Spinal cord (tissue), 10 donors: ENCODE data around the gene PHTF1. TPM values are rescaled to one million over a fixed set of nuclear protein-coding genes. Genes with fewer than 3 reads are reported as not detected.
A peak's percentile ranks its signal among the peaks of the same experiment; 100 is the strongest.

Source experiments
- DNase-seq, 6 donors: peaks; one replicate each; pipeline versions ENCODE4 v3.0.0 to v3.0.0-alpha.2; 2013 to 2015; ENCODE audit warnings: low spot score in 6 of 6, low read depth in 4 of 6
- H3K27ac ChIP-seq: one replicate; pipeline ENCODE4 v1.5.1; 2013; ENCODE audit warnings: low read depth, low read length, control low read depth
- H3K27me3 ChIP-seq: one replicate; pipeline ENCODE4 v1.6.1; 2013; ENCODE audit warnings: low read length; ENCODE audit not compliant: control insufficient read depth, insufficient read depth
- H3K36me3 ChIP-seq: one replicate; pipeline ENCODE4 v1.6.1; 2013; ENCODE audit warnings: low read length; ENCODE audit not compliant: control insufficient read depth, insufficient read depth
- H3K4me1 ChIP-seq: one replicate; pipeline ENCODE4 v1.6.1; 2013; ENCODE audit warnings: low read length; ENCODE audit not compliant: control insufficient read depth, insufficient read depth
- H3K4me3 ChIP-seq: one replicate; pipeline ENCODE4 v1.5.1; 2013; ENCODE audit warnings: low read depth, low read length, control low read depth
- H3K9me3 ChIP-seq: one replicate; pipeline ENCODE4 v1.6.1; 2013; ENCODE audit warnings: low read length; ENCODE audit not compliant: control insufficient read depth, insufficient read depth
- WGBS: methylation state at CpG from one replicate; pipeline ENCODE4 v1.1.5; 2013; ENCODE audit warnings: missing lambda C conversion rate; ENCODE audit not compliant: insufficient coverage; 5-methylcytosine and 5-hydroxymethylcytosine counted together
- polyA plus RNA-seq, 2 donors: library from polyadenylated mRNA; unstranded; fragments of 120-200 nt; gene quantifications; one replicate each; pipeline ENCODE4 v1.2.1, GENCODE V29; 2013; ENCODE audit not compliant: insufficient read length in 2 of 2
- total RNA-seq, 2 donors: library from RNA; depleted of rRNA in 1 of 2; stranded (reverse); fragments of 120-200 nt in 1 of 2; fragments of >200 nt in 1 of 2; gene quantifications; one replicate each; pipeline versions ENCODE4 v1.2.3 to v1.2.4, GENCODE V29; 2013 to 2014
- donor health status: healthy.

Gene PHTF1
- total and polyA plus RNA-seq, 4 donors: 24.8 to 28.5 (median 25.6) TPM

DNA sequence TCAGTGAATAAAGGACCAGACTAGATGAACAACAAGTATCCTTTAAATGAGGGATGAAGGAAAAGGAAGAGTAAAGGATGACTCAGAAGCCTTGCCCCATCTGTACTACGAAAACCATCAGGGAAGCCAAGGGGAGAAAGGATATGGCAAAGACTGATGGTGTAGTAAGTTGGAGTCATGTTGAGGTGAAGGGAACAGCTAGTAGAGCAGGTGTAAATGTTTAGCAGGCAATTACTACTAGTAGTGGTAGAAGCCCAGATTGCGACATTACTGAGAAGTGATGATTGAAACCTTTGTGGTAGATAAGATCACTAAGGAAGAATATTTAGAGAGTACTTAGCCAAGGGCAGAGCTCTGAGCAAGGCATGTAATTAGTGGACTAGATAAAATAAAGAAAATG lies 84.0 kb downstream of the PHTF1 start:
- 100% methylated on average over 2 of the region's 2 CpGs for WGBS
- Histone ChIP-seq H3K27me3 (no peaks in the 10 kb centered on the region), H3K27ac (no peak overlapping the region), H3K4me3 (no peak overlapping the region), H3K4me1 (no peaks in the 10 kb centered on the region), H3K9me3 (no peaks in the 10 kb centered on the region), H3K36me3 (peaks cover 6% of the 10 kb centered on the region)
- no peak for DNase-seq

GRCh38 chr1:113674591-113674990 lies 84.7 kb downstream of the PHTF1 start:
- H3K4me1 ChIP-seq: no peaks in the 10 kb centered on the region

DNA sequence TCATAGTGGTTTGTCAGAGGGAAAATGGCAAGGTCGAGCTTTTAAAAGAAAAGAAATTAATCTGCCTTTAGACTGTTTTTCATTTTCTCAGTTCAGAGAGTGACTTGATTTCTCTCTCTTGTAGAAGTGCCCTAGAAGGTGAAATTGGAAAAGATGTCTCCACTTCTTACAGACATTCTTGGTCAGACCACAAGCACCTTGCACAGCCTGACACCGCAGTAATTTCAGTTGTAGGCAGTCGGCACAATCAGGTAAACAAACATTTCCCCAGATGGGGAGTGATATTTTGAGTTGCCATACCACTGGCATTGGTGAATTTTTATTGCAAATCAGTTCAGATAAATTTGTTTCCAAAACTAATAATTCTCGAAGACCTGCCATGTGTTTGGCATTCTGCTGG lies 86.8 kb downstream of the PHTF1 start:
- H3K27ac ChIP-seq: no peak overlapping the region
- peaks cover 6% of the 10 kb centered on the region for H3K36me3 ChIP-seq
- no peak overlapping the region for H3K4me3 ChIP-seq
- H3K27me3 ChIP-seq: no peaks in the 10 kb centered on the region
- DNase-seq: no peak
- no peaks in the 10 kb centered on the region for H3K4me1 ChIP-seq
- H3K9me3 ChIP-seq: no peaks in the 10 kb centered on the region
- WGBS: no CpG with 5 or more reads among the region's 4 CpGs

More at GRCh38 chr1:113674591-113674990, 84.7 kb downstream of the PHTF1 start:
- Histone ChIP-seq H3K9me3 (no peaks in the 10 kb centered on the region), H3K4me3 (no peak overlapping the region), H3K36me3 (peaks cover 6% of the 10 kb centered on the region), H3K27me3 (no peaks in the 10 kb centered on the region), H3K27ac (no peak overlapping the region)
- 100% methylated on average over 1 of the region's 1 CpG for WGBS
- no peak for DNase-seq

- H3K9me3 ChIP-seq: peaks cover 4% of the 10 kb centered on the region
- no peaks in the 10 kb centered on the region for H3K4me1 ChIP-seq
- 83% methylated on average over 1 of the region's 1 CpG for WGBS
- DNase-seq: no peak
- no peak overlapping the region for H3K4me3 ChIP-seq
- no peak overlapping the region for H3K27ac ChIP-seq
- peaks cover 3% of the 10 kb centered on the region for H3K36me3 ChIP-seq
- no peaks in the 10 kb centered on the region for H3K27me3 ChIP-seq
Measured at GRCh38 chr1:113670650-113671049, 88.6 kb downstream of the PHTF1 start.

DNA sequence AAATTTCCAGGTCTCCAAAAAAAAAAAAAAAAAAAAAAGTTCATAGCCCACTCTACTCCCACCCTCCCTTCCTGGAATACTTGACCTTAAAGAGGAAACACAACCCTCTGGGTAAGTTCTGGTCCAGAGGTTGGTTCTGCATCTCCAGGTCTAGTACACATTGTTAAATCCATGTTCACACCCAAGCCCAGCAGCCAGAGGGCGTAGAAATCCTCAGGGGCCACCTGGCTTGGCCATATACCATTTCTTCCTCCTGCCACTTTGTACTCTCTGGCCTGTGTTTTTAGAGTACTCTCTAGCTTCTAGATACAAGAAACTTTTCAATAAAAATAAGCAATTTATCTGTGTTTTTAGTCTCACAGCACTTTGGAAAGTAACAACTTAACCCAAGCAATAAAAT lies 89.3 kb downstream of the PHTF1 start:
- Histone ChIP-seq H3K4me3 (no peak overlapping the region), H3K9me3 (peaks cover 4% of the 10 kb centered on the region), H3K27ac (no peak overlapping the region), H3K36me3 (peaks cover 3% of the 10 kb centered on the region), H3K27me3 (no peaks in the 10 kb centered on the region), H3K4me1 (no peaks in the 10 kb centered on the region)
- no peak for DNase-seq
- WGBS: 88% methylated on average over 1 of the region's 1 CpG

DNA sequence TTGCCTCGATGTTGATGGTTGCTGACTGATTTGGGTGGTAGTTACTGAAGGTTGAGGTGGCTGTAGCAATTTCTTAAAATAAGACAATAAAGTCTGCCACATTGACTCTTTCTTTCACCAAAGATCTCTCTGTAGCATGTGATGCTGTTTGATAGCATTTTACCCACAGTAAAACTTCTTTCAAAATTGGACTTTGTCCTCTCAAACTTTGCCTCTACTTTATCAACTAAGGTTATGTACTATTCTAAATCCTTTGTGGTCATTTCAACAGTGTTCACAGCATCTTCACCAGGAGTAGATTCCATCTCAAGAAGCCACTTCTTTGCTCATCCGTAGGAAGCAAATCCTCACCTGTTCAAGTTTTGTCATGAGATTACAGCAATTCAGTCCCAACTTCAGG lies 93.2 kb downstream of the PHTF1 start:
- no peak overlapping the region for H3K4me3 ChIP-seq
- peaks cover 4% of the 10 kb centered on the region for H3K9me3 ChIP-seq
- DNase-seq: no peak
- no peaks in the 10 kb centered on the region for H3K36me3 ChIP-seq
- WGBS: 86% methylated on average over 1 of the region's 2 CpGs
- no peaks in the 10 kb centered on the region for H3K4me1 ChIP-seq
- no peaks in the 10 kb centered on the region for H3K27me3 ChIP-seq
- no peak overlapping the region for H3K27ac ChIP-seq

DNA sequence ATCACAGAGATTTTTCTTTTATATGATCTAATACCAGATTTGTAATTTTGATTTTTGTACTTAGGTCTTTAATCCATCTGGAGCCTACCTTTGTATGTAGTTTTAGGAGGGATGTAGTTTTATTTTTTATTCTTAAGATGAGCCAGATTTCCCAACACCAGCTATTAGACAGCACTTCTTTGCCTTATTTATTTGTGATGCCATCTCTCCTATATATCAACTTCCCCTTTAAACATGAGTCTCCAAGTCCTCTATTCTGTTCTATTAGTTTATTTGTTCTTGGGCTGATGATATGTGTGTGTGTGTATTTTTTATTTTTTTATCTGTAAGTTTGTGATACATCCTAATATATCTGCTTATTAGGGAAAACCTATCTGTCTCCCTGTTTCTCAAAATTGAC lies 94.2 kb downstream of the PHTF1 start:
- Histone ChIP-seq H3K27me3 (no peaks in the 10 kb centered on the region), H3K9me3 (peaks cover 4% of the 10 kb centered on the region), H3K4me1 (peaks cover 7% of the 10 kb centered on the region), H3K36me3 (no peaks in the 10 kb centered on the region), H3K27ac (no peak overlapping the region), H3K4me3 (no peak overlapping the region)
- DNase-seq: no peak

DNA sequence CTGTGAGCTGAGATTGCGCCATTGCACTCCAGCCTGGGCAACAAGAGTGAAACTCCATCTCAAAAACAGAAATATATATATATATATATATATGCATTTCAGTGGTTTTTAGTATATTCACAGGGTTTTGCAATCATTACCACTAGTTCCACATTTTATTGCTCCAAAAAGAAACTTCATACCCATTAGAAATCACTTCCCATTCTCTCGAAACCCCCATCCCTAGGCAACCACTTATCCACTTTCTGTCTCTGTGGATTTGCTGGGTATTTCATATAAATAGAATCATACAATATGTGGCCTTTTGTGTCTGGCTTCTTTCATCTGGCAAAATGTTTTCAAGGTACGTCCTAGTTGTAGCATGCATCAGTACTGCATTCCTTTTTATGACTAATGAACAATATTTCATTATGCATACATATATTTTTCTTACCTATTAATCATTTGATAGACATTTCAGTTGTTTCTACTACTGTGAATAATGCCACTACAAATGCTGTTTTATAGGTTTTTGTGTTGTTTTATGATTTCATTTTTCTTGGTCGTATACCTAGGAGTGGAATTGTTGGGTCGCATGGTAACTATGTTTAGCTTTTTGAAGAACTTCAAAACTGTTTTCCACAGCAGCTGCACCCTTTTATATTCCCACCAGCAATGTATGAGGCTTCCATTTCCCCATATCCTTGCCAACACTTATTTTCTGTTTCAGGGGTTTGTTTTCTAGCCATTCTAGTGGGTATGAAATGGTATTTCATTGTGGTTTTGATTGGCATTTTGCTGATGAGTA lies 95.9 kb downstream of the PHTF1 start:
- Histone ChIP-seq H3K27me3 (no peaks in the 10 kb centered on the region), H3K4me1 (peaks cover 10% of the 10 kb centered on the region), H3K27ac (no peak overlapping the region), H3K4me3 (no peak overlapping the region), H3K36me3 (no peaks in the 10 kb centered on the region), H3K9me3 (peaks cover 4% of the 10 kb centered on the region)
- no peak for DNase-seq
- WGBS: no CpG with 5 or more reads among the region's 5 CpGs

- peak in 1 of 6 donors; percentile 53 for DNase-seq
- no CpG with 5 or more reads among the region's 1 CpG for WGBS
- Histone ChIP-seq H3K36me3 (no peaks in the 10 kb centered on the region), H3K27me3 (no peaks in the 10 kb centered on the region), H3K9me3 (peaks cover 3% of the 10 kb centered on the region), H3K4me1 (peaks cover 10% of the 10 kb centered on the region), H3K27ac (no peak overlapping the region), H3K4me3 (no peak overlapping the region)
Measured at GRCh38 chr1:113662101-113662500, 97.2 kb downstream of the PHTF1 start.

DNA sequence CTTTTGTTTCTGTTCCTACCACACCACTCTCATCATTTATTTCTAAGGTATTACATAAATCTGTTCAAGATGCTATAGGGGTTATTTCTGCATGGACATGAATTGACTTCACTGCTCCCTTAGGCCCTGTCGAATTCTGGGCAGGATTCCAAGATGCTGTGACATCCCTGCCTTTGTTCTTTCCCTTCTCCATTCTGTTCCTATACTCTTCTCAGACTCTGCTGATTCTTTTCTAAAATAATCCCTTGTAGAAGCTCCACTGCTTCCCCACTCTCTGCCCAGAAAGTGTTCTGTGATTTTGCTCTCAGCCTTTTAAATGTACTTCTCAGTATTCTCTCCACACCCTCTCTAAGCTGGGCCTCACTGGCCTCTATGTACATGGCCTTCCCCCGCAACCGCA lies 99.2 kb downstream of the PHTF1 start:
- peak in 3 of 6 donors; percentile 45 to 88 (median 61) for DNase-seq
- no peaks in the 10 kb centered on the region for H3K27me3 ChIP-seq
- no peaks in the 10 kb centered on the region for H3K9me3 ChIP-seq
- no peaks in the 10 kb centered on the region for H3K36me3 ChIP-seq
- no peak overlapping the region for H3K4me3 ChIP-seq
- H3K27ac ChIP-seq: peak overlapping the region; percentile 72
- 39% methylated on average over 3 of the region's 3 CpGs for WGBS
- peaks cover 10% of the 10 kb centered on the region for H3K4me1 ChIP-seq
